ENCODE measurements around the gene IGF1R.

Gene IGF1R

DNA sequence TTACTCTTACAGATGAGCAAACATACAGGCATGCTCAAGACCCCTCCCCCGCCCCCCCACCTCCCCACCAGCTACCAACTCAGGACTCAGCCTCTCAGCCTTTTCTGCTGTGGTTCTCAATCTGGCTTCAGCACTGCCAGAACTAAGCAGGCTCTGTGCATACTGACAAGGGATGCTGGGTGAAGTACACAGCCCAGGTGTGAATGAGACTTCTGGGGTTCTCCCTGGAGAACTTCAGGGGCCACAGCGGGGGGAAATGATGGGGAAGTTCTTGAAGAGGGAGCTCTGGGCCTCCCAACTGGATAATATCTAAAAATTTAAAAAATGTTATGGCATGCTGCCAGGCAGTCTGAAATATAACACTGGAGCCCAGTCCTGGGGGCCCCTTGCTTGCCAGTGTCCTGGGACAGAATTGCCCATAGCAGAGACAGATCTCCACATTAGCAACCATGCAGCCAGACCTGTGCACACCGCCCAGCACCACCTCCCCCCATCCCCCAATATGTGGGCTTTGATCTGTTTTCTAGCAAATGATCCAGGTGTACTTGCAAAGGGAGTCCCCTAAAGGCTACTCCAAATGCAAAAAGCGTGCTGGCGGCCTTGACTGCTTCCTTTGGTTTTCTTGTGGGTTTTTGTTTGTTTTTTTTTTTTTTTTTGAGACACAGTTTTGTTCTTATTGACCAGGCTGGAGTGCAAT lies 317.9 kb downstream of the IGF1R start:
- Histone ChIP-seq H3K27me3 (ENCODE audit: insufficient read depth, poor library complexity, severe bottlenecking) (no peaks in the 10 kb centered on the region), H3K4me3 (replicated peaks; ENCODE audit: insufficient read depth, low read length) (no peak overlapping the region), H3K27ac (replicated peaks) (no peak overlapping the region)
- DNase-seq (ENCODE audit: low read depth in 1 of 2, low spot score in 1 of 2): no peak
- TF ChIP-seq GABPA (IDR thresholded peaks at IDR 0.05; ENCODE audit: low read depth): no peak
- no peak for TF ChIP-seq SPI1 (IDR thresholded peaks at IDR 0.05; ENCODE audit: borderline replicate concordance, low read depth)
- TF ChIP-seq POLR2AphosphoS5 (IDR thresholded peaks at IDR 0.05; ENCODE audit: low read depth): no peak
- TF ChIP-seq, protein P1, sequence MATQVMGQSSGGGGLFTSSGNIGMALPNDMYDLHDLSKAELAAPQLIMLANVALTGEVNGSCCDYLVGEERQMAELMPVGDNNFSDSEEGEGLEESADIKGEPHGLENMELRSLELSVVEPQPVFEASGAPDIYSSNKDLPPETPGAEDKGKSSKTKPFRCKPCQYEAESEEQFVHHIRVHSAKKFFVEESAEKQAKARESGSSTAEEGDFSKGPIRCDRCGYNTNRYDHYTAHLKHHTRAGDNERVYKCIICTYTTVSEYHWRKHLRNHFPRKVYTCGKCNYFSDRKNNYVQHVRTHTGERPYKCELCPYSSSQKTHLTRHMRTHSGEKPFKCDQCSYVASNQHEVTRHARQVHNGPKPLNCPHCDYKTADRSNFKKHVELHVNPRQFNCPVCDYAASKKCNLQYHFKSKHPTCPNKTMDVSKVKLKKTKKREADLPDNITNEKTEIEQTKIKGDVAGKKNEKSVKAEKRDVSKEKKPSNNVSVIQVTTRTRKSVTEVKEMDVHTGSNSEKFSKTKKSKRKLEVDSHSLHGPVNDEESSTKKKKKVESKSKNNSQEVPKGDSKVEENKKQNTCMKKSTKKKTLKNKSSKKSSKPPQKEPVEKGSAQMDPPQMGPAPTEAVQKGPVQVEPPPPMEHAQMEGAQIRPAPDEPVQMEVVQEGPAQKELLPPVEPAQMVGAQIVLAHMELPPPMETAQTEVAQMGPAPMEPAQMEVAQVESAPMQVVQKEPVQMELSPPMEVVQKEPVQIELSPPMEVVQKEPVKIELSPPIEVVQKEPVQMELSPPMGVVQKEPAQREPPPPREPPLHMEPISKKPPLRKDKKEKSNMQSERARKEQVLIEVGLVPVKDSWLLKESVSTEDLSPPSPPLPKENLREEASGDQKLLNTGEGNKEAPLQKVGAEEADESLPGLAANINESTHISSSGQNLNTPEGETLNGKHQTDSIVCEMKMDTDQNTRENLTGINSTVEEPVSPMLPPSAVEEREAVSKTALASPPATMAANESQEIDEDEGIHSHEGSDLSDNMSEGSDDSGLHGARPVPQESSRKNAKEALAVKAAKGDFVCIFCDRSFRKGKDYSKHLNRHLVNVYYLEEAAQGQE (IDR thresholded peaks at IDR 0.05; ENCODE audit: insufficient replicate concordance, low read depth): no peak
- TF ChIP-seq, protein P2, sequence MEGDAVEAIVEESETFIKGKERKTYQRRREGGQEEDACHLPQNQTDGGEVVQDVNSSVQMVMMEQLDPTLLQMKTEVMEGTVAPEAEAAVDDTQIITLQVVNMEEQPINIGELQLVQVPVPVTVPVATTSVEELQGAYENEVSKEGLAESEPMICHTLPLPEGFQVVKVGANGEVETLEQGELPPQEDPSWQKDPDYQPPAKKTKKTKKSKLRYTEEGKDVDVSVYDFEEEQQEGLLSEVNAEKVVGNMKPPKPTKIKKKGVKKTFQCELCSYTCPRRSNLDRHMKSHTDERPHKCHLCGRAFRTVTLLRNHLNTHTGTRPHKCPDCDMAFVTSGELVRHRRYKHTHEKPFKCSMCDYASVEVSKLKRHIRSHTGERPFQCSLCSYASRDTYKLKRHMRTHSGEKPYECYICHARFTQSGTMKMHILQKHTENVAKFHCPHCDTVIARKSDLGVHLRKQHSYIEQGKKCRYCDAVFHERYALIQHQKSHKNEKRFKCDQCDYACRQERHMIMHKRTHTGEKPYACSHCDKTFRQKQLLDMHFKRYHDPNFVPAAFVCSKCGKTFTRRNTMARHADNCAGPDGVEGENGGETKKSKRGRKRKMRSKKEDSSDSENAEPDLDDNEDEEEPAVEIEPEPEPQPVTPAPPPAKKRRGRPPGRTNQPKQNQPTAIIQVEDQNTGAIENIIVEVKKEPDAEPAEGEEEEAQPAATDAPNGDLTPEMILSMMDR (IDR thresholded peaks at IDR 0.05; ENCODE audit: insufficient read depth, low read length): no peak

DNA sequence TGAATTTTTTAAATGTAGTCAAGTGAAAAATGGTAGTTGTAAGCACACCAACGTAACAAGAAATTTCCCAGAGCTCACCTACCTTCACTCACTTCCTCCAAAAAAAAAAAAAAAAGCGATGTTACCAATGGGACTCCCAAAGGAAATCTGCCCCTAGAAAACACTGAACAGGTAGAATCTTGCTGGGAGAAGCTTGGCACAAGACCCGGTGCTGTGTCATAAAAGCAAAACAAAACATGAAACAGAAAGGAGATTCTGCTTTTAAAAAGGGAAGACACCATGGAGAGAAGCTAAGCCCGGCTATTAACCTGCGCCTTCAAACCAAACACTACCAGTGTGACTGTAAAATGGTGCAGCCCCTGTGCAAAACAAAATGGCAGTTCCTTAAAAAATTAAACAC lies 318.8 kb downstream of the IGF1R start:
- no peak for DNase-seq (ENCODE audit: low read depth in 1 of 2, low spot score in 1 of 2)
- Histone ChIP-seq H3K27me3 (ENCODE audit: insufficient read depth, poor library complexity, severe bottlenecking) (no peaks in the 10 kb centered on the region), H3K4me3 (replicated peaks; ENCODE audit: insufficient read depth, low read length) (no peak overlapping the region), H3K27ac (replicated peaks) (no peak overlapping the region)
- TF ChIP-seq, protein P2 (IDR thresholded peaks at IDR 0.05; ENCODE audit: insufficient read depth, low read length): no peak
- no peak for TF ChIP-seq SPI1 (IDR thresholded peaks at IDR 0.05; ENCODE audit: borderline replicate concordance, low read depth)
- TF ChIP-seq GABPA (IDR thresholded peaks at IDR 0.05; ENCODE audit: low read depth): no peak
- TF ChIP-seq POLR2AphosphoS5 (IDR thresholded peaks at IDR 0.05; ENCODE audit: low read depth): no peak
- TF ChIP-seq, protein P1 (IDR thresholded peaks at IDR 0.05; ENCODE audit: insufficient replicate concordance, low read depth): no peak

DNA sequence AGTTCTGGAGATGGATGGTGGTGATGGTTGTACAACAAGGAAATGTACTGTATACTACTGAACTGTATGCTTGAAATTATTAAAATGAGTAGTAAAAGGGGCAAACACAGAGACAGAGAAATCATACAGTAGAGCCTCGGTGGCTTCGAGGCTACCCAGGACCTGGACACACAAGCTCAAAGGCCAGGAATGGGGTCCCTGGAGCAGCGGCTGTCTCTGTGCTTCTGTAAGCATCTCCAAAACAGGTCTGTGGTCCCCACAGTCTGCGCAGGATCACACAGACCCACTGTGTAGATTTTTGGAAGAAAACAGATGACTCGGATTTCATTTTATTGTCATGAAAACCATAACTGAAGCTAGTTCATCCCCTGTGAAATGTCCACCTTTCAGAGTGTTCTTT lies 319.6 kb downstream of the IGF1R start:
- no peaks in the 10 kb centered on the region for H3K27me3 ChIP-seq (ENCODE audit: insufficient read depth, poor library complexity, severe bottlenecking)
- no peak overlapping the region for H3K4me3 ChIP-seq (replicated peaks; ENCODE audit: insufficient read depth, low read length)
- H3K27ac ChIP-seq (replicated peaks): no peak overlapping the region
- no peak for DNase-seq (ENCODE audit: low read depth in 1 of 2, low spot score in 1 of 2)
- TF ChIP-seq GABPA (IDR thresholded peaks at IDR 0.05; ENCODE audit: low read depth) (no peak), POLR2AphosphoS5 (IDR thresholded peaks at IDR 0.05; ENCODE audit: low read depth) (no peak), SPI1 (IDR thresholded peaks at IDR 0.05; ENCODE audit: borderline replicate concordance, low read depth) (no peak)
- TF ChIP-seq, protein P1 (IDR thresholded peaks at IDR 0.05; ENCODE audit: insufficient replicate concordance, low read depth): no peak
- TF ChIP-seq, protein P2 (IDR thresholded peaks at IDR 0.05; ENCODE audit: insufficient read depth, low read length): no peak
